PFSK-1 (cell line): Measurements from ENCODE around the gene CYP17A1.

Experiments
- POLR2AphosphoS5 ChIP-seq: IDR thresholded peaks from 2 replicates; pipeline ENCODE4 v1.6.1; 2012; ENCODE audit warnings: low read depth, mild to moderate bottlenecking, control low read depth, low read length, moderate library complexity
- SIN3A ChIP-seq: IDR thresholded peaks from 2 replicates; pipeline ENCODE4 v1.6.1; 2012; ENCODE audit warnings: mild to moderate bottlenecking, low read length, moderate library complexity, borderline replicate concordance; ENCODE audit not compliant: insufficient read depth
- TAF1 ChIP-seq: IDR thresholded peaks from 2 replicates; pipeline ENCODE4 v1.6.1; 2012; ENCODE audit warnings: low read length, control low read depth, borderline replicate concordance; ENCODE audit not compliant: insufficient read depth

DNA sequence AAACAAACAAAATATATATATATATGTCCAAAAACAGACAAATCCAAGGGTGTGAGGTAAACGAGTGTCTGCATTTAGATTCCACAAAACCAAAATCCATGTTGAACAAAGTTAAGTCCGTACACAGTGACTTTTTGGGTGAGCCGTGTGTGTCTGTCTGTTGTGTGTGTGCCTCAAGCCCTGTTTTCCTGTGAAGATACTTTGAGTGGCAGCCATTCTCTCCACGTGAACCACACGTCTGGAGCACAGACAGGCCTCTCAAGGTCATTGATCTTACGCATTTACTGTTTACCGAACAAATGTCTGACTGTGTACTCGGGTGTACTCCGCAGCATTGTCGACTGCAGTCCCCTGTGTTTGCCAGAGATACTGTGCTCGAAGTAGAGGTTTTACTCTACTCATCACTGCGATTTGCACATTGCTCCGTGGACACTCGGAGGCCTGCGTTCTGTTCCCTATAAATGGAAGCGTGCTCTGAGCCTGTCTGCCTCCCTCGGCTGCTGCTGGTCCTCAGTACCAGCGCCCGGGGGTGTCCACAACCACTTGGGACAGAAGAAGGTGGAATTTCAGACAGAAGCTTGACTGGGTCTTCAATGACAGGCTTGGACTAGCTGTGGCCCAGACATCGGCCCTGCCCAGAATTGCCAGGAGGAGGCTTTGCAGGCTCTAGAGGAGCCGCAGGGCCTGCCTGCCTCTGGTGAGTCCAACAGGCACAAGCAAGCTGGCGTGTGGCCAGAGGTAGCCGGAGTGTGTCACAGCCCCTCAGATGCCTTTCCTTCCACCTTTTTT, 22.1 kb downstream of the CYP17A1 start:
- TF ChIP-seq POLR2AphosphoS5 (no peak), TAF1 (no peak), SIN3A (no peak)
